ENCODE results near the gene CADM2.

CADM2 gene

GRCh38 chr3:85244519-85244918 lies 285.7 kb downstream of the CADM2 start:
- no peak for FAIRE-seq
- no peak for DNase-seq (ENCODE audit: insufficient read length, low spot score)
- no peak for TF ChIP-seq POLR2A (IDR thresholded peaks at IDR 0.05; ENCODE audit: low read depth, low read length)

GRCh38 chr3:85251766-85252165 lies 293.0 kb downstream of the CADM2 start:
- no peak for TF ChIP-seq POLR2A (IDR thresholded peaks at IDR 0.05; ENCODE audit: low read depth, low read length)
- FAIRE-seq: no peak
- DNase-seq (ENCODE audit: insufficient read length, low spot score): no peak

DNA sequence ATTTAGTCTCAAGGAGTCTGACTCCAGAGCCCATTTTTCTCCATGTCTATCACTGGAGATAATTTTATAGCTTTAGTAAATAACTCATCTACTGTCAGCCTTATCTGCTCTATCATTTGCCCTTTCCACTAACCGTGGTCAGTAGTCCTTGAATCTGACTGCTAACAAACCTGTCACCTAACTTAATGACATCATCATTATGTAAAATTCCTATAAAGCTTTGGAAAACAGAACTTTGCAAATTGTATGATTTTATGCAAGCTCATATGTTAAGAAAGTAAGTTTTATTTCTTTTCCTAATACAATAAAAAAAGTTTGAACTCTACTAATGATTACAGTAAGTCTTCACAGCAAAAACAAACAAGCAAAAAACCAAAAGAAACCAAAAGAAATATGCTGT lies 293.9 kb downstream of the CADM2 start:
- FAIRE-seq: no peak
- TF ChIP-seq POLR2A (IDR thresholded peaks at IDR 0.05; ENCODE audit: low read depth, low read length): no peak
- no peak for DNase-seq (ENCODE audit: insufficient read length, low spot score)

DNA sequence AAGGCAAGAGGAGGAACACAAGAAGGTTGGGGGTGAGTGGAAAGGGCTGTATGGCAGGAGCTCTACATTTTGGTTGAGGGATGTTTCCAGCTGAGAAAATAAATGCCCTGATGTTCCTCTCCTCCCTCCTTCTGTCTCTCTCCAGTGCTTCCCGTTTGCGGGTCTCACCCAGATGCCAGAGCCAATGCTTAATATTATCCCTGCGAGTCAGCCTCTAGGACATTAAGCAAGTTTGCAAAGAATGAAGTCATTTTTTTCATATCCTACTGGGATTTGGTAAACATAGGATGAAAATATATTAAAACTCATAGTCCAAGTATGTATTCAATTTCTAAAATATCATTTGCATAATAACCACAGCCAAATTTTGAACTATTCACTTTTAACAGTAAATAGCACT lies 295.9 kb downstream of the CADM2 start:
- DNase-seq (ENCODE audit: insufficient read length, low spot score): no peak
- no peak for FAIRE-seq
- TF ChIP-seq POLR2A (IDR thresholded peaks at IDR 0.05; ENCODE audit: low read depth, low read length): no peak

GRCh38 chr3:85255949-85256348 lies 297.2 kb downstream of the CADM2 start:
- TF ChIP-seq POLR2A (IDR thresholded peaks at IDR 0.05; ENCODE audit: low read depth, low read length): no peak
- DNase-seq (ENCODE audit: insufficient read length, low spot score): no peak
- no peak for FAIRE-seq

DNA sequence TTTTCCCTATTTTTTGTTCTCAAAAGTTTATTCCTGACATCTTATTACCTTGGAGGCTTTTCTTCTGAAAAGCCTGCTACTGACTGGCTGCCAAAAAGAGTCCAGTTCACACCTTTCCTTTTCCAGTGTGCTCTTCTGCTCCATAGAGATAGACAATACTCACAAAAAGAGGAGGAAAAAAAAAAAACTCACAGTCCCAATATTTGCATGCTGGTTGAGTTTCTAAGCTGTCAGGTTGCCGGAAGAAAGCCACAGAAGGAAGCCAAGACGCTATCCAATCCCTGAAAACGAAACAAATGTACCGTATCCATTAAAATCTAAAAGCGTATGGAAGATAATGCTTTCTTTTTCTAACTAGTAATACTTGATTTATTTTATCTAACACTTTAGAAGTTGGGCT lies 299.5 kb downstream of the CADM2 start:
- TF ChIP-seq POLR2A (IDR thresholded peaks at IDR 0.05; ENCODE audit: low read depth, low read length): no peak
- FAIRE-seq (no peak), DNase-seq (ENCODE audit: insufficient read length, low spot score) (no peak)

- DNase-seq (ENCODE audit: insufficient read length, low spot score) (no peak), FAIRE-seq (no peak)
- TF ChIP-seq POLR2A (IDR thresholded peaks at IDR 0.05; ENCODE audit: low read depth, low read length): no peak
Observed at GRCh38 chr3:85258819-85259218, 300.0 kb downstream of the CADM2 start.

DNA sequence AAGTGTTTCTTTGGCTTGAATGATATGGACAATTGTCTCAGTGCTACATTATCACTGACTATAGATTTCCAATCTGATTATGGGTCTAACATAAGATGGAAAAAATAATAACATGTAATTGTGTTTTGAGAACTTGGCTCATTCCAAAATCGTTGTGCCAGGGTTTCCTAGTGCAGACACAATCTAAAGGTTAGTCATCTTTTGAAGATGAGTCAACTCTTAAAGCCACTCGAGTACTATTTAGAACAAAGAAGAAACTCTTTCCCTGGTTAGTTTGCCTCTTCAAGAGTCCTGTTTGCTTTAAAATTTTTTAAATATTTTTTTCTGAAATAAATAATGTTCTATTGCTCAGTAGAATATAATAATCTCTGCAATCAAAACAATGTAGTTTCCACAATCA lies 301.0 kb downstream of the CADM2 start:
- DNase-seq (ENCODE audit: insufficient read length, low spot score): no peak
- no peak for TF ChIP-seq POLR2A (IDR thresholded peaks at IDR 0.05; ENCODE audit: low read depth, low read length)
- no peak for FAIRE-seq

- DNase-seq (ENCODE audit: insufficient read length, low spot score) (no peak), FAIRE-seq (no peak)
- TF ChIP-seq POLR2A (IDR thresholded peaks at IDR 0.05; ENCODE audit: low read depth, low read length): no peak
Observed at GRCh38 chr3:85264381-85264780, 305.6 kb downstream of the CADM2 start.

GRCh38 chr3:85270488-85270887 lies 311.7 kb downstream of the CADM2 start:
- DNase-seq (ENCODE audit: insufficient read length, low spot score) (no peak), FAIRE-seq (no peak)
- no peak for TF ChIP-seq POLR2A (IDR thresholded peaks at IDR 0.05; ENCODE audit: low read depth, low read length)

GRCh38 chr3:85271911-85272310 lies 313.1 kb downstream of the CADM2 start:
- no peak for FAIRE-seq
- no peak for TF ChIP-seq POLR2A (IDR thresholded peaks at IDR 0.05; ENCODE audit: low read depth, low read length)
- no peak for DNase-seq (ENCODE audit: insufficient read length, low spot score)

GRCh38 chr3:85288257-85288656 lies 329.5 kb downstream of the CADM2 start:
- no peak for FAIRE-seq
- no peak for DNase-seq (ENCODE audit: insufficient read length, low spot score)
- TF ChIP-seq POLR2A (IDR thresholded peaks at IDR 0.05; ENCODE audit: low read depth, low read length): no peak

DNA sequence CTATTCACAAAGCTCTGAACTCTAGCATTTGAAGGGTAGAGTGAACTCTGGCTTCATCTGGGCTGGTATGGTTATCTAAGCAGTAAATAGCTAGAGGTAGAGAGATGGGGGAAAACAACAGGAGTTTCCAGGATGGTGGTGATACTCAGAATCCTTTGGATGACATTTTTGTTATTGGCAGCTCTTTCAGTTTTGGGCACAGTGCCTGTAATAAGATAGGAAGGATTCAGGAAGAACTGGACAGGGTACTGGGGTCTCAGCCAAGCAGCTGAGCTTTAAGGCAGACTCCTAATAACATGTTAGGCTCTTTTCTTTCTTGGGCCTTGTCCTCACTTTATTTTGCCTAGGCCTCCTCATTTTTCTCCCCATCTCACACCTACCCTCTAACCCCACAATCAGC lies 338.5 kb downstream of the CADM2 start:
- DNase-seq (ENCODE audit: insufficient read length, low spot score): no peak
- no peak for FAIRE-seq
- no peak for TF ChIP-seq POLR2A (IDR thresholded peaks at IDR 0.05; ENCODE audit: low read depth, low read length)

DNA sequence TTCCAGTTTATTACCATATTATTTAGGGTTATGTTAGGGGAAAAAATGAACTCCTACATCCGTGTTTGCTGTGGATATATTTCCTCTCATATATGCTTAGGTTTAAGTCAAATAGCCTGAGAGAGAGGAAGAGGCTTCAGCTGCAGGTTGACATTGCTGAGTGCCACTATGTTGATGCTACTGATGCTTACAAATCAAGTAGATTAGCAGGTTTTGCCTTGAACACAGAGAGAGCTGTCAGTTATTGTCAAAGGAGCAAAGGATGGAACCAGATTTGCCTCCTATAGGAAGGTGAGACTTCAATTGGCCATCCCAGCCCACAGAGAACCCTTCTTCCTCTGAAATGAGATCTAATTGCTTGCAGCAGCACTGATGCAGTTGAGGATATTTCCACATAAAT lies 339.2 kb downstream of the CADM2 start:
- TF ChIP-seq POLR2A (IDR thresholded peaks at IDR 0.05; ENCODE audit: low read depth, low read length): no peak
- no peak for FAIRE-seq
- DNase-seq (ENCODE audit: insufficient read length, low spot score): no peak

- DNase-seq (ENCODE audit: insufficient read length, low spot score): no peak
- no peak for FAIRE-seq
- TF ChIP-seq POLR2A (IDR thresholded peaks at IDR 0.05; ENCODE audit: low read depth, low read length): no peak
Observed at GRCh38 chr3:85303156-85303555, 344.4 kb downstream of the CADM2 start.

GRCh38 chr3:85304360-85304964 lies 345.7 kb downstream of the CADM2 start:
- DNase-seq (ENCODE audit: insufficient read length, low spot score): no peak
- FAIRE-seq: no peak
- TF ChIP-seq POLR2A (IDR thresholded peaks at IDR 0.05; ENCODE audit: low read depth, low read length): no peak

All from H54 (cell line).